WI38 (cell line): Measurements from ENCODE around the gene POU2F3.
A peak's percentile ranks its signal among the peaks of the same experiment; 100 is the strongest.

Experiments
- H3K4me3 ChIP-seq: 2 replicates; pipeline ENCODE4 v1.5.1; 2011; ENCODE audit warnings: low read depth, mild to moderate bottlenecking, control low read depth, low read length
- TF ChIP-seq, protein P1 (sequence below): IDR thresholded peaks from 2 replicates; pipeline ENCODE4 v1.5.1; 2012; ENCODE audit warnings: low read depth, mild to moderate bottlenecking, control low read depth, low read length

Gene POU2F3

DNA sequence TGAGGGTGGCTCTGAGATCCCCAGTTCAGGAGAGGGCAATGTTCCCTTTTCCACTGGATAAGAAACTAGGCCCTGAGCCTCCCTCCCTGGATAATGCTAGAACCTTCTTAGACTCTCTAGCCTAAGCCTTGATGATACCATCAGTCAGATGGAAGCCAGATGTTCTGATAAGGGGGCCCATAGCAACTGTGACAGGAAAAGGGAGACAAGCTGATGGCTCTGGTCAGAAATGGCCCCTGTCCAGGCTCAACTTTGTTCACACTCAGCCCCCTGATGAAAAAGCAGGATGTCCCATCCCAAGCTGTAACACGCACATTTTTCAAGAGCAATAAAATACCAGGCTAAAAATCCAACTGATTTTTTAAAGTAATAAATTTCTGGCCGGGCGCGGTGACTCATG, 36.3 kb upstream of the POU2F3 start:
- no peak overlapping the region for H3K4me3 ChIP-seq
- TF ChIP-seq, protein P1, sequence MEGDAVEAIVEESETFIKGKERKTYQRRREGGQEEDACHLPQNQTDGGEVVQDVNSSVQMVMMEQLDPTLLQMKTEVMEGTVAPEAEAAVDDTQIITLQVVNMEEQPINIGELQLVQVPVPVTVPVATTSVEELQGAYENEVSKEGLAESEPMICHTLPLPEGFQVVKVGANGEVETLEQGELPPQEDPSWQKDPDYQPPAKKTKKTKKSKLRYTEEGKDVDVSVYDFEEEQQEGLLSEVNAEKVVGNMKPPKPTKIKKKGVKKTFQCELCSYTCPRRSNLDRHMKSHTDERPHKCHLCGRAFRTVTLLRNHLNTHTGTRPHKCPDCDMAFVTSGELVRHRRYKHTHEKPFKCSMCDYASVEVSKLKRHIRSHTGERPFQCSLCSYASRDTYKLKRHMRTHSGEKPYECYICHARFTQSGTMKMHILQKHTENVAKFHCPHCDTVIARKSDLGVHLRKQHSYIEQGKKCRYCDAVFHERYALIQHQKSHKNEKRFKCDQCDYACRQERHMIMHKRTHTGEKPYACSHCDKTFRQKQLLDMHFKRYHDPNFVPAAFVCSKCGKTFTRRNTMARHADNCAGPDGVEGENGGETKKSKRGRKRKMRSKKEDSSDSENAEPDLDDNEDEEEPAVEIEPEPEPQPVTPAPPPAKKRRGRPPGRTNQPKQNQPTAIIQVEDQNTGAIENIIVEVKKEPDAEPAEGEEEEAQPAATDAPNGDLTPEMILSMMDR: no peak

- no peak overlapping the region for H3K4me3 ChIP-seq
- TF ChIP-seq, protein P1: no peak
Measured at GRCh38 chr11:120205596-120206161, 34.3 kb upstream of the POU2F3 start.

DNA sequence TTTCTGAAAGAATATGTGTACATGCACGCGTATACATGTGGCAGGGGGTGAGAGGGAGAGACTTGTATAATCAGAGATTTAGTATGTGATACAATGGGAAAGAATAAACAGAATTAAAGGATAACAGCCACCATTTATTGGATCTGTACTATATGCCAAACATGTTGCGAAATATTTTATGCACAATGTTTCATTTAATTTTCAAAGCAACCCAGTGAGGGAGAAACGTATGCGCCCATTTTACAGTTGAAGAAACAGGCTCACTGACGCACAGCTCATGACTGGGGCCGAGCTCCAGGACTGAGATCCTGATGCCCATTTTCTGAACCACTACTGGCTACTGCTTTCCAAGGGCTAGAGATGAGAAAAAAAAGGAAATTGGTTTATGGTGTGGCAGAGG, 32.4 kb upstream of the POU2F3 start:
- H3K4me3 ChIP-seq: no peak overlapping the region
- TF ChIP-seq, protein P1: no peak

- no peak overlapping the region for H3K4me3 ChIP-seq
- TF ChIP-seq, protein P1: no peak
Measured at GRCh38 chr11:120208001-120208441, 31.9 kb upstream of the POU2F3 start.

DNA sequence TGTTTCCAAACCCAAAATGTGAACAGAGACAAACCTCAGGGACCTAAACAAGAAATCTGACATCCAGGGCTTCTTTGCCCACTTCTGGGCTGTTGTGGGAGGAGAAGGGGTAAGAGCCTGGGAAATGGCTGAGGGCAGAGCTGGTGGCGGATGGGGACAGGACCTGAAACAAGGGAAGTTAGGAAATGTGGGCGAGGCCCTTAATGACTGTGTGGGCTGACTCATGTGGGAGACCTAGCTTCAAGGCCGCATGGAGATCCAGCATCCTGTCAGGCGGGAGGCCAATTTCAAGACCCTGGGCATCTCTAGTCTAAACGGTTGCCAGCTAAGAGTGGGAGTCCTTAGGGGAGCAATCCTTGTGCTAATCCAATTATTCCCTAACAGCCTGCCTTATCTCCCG, 31.2 kb upstream of the POU2F3 start:
- no peak overlapping the region for H3K4me3 ChIP-seq
- TF ChIP-seq, protein P1: no peak

- TF ChIP-seq, protein P1: no peak
Measured at GRCh38 chr11:120209746-120210625, 30.0 kb upstream of the POU2F3 start.

More at GRCh38 chr11:120209746-120210625, 30.0 kb upstream of the POU2F3 start:
- H3K4me3 ChIP-seq: peak overlapping the region; percentile 80
